RPMI8226 (cell line): ENCODE measurements around the gene CNTN1.
"Not testable (repeated sequence)": the region's sequence is repeated elsewhere in the genome, so short reads cannot be mapped to it uniquely, and the experiment has no call there.

Experiments used
- DNase-seq: peaks from one replicate; pipeline ENCODE4 v3.0.0-alpha.2; 2015

CNTN1 gene

GRCh38 chr12:40701756-40702155 lies 9.5 kb downstream of the CNTN1 start:
- DNase-seq = no peak

GRCh38 chr12:40711121-40711520 lies 18.9 kb downstream of the CNTN1 start:
- DNase-seq = no peak

GRCh38 chr12:40714636-40715035 lies 22.4 kb downstream of the CNTN1 start:
- no peak for DNase-seq

- no peak for DNase-seq
Observed at GRCh38 chr12:40716037-40716436, 23.8 kb downstream of the CNTN1 start.

- DNase-seq = no peak
Observed at GRCh38 chr12:40717576-40717975, 25.3 kb downstream of the CNTN1 start.

GRCh38 chr12:40718878-40719372 lies 26.7 kb downstream of the CNTN1 start:
- no peak for DNase-seq

- DNase-seq = no peak
Observed at GRCh38 chr12:40723001-40723400, 30.8 kb downstream of the CNTN1 start.

GRCh38 chr12:40726366-40726765 lies 34.1 kb downstream of the CNTN1 start:
- no peak for DNase-seq

GRCh38 chr12:40727774-40728483 lies 35.7 kb downstream of the CNTN1 start:
- DNase-seq = no peak

GRCh38 chr12:40730281-40730680 lies 38.0 kb downstream of the CNTN1 start:
- no peak for DNase-seq

- DNase-seq = no peak
Observed at GRCh38 chr12:40733871-40734270, 41.6 kb downstream of the CNTN1 start.

- DNase-seq = no peak
Observed at GRCh38 chr12:40734276-40734675, 42.0 kb downstream of the CNTN1 start.

- DNase-seq = no peak
Observed at GRCh38 chr12:40735551-40736230, 43.5 kb downstream of the CNTN1 start.

- DNase-seq = not testable (repeated sequence)
Observed at GRCh38 chr12:40737416-40737815, 45.2 kb downstream of the CNTN1 start.

GRCh38 chr12:40738856-40739255 lies 46.6 kb downstream of the CNTN1 start:
- no peak for DNase-seq

- DNase-seq = no peak
Observed at GRCh38 chr12:40742041-40742440, 49.8 kb downstream of the CNTN1 start.

- DNase-seq = no peak
Observed at GRCh38 chr12:40745386-40745785, 53.1 kb downstream of the CNTN1 start.

GRCh38 chr12:40749863-40750262 lies 57.6 kb downstream of the CNTN1 start:
- DNase-seq = no peak

GRCh38 chr12:40752011-40752410 lies 59.8 kb downstream of the CNTN1 start:
- no peak for DNase-seq

- no peak for DNase-seq
Observed at GRCh38 chr12:40760821-40761220, 68.6 kb downstream of the CNTN1 start.

GRCh38 chr12:40762072-40762471 lies 69.8 kb downstream of the CNTN1 start:
- no peak for DNase-seq

- no peak for DNase-seq
Observed at GRCh38 chr12:40768125-40768864, 76.1 kb downstream of the CNTN1 start.

- no peak for DNase-seq
Observed at GRCh38 chr12:40769846-40770245, 77.6 kb downstream of the CNTN1 start.

- DNase-seq = no peak
Observed at GRCh38 chr12:40770781-40771180, 78.5 kb downstream of the CNTN1 start.
